Bronchial epithelial cell (primary cell): ENCODE data around the gene RSPH1. TPM values are rescaled to one million over a fixed set of nuclear protein-coding genes. Genes with fewer than 3 reads are reported as not detected.

Source experiments
- DNase-seq: peaks from one replicate; pipeline ENCODE4 v3.0.0-alpha.2; 2010; ENCODE audit warnings: low read depth
- FAIRE-seq: peaks from 2 replicates; lab custom pipeline; 2011; peaks lifted over from hg19 to GRCh38; lab: Jason Lieb, UNC
- H3K27me3 ChIP-seq: 2 replicates; pipeline ENCODE4 v1.5.1; 2011; ENCODE audit warnings: low read length; ENCODE audit not compliant: control insufficient read depth, insufficient read depth
- H3K36me3 ChIP-seq: 2 replicates; pipeline ENCODE4 v1.5.1; 2011; ENCODE audit warnings: low read length; ENCODE audit not compliant: control insufficient read depth, insufficient read depth
- H3K4me3 ChIP-seq: 2 replicates; pipeline ENCODE4 v1.5.1; 2011; ENCODE audit warnings: mild to moderate bottlenecking, low read depth, low read length, control low read depth
- CTCF ChIP-seq: IDR thresholded peaks from 2 replicates; pipeline ENCODE4 v1.5.1; 2011; ENCODE audit warnings: mild to moderate bottlenecking, moderate library complexity, low read length, control low read depth, inconsistent platforms; ENCODE audit not compliant: insufficient read depth, severe bottlenecking
- total RNA-seq: library from RNA; depleted of rRNA; stranded (reverse); fragments of >200 nt; gene quantifications from 2 replicates; pipeline ENCODE4 v1.2.1, GENCODE V29; 2014

Gene RSPH1
- total RNA-seq, 1 donor from 2014 or later: under 0.01 TPM

- H3K36me3 ChIP-seq: no peaks in the 10 kb centered on the region
- no peak for DNase-seq
- H3K27me3 ChIP-seq: no peaks in the 10 kb centered on the region
- no peak for TF ChIP-seq CTCF
- no peak overlapping the region for H3K4me3 ChIP-seq
- FAIRE-seq: no peak
Measured at GRCh38 chr21:42479582-42479981, 16.4 kb downstream of the RSPH1 start.

- TF ChIP-seq CTCF: no peak
- no peaks in the 10 kb centered on the region for H3K27me3 ChIP-seq
- DNase-seq (no peak), FAIRE-seq (no peak)
- no peak overlapping the region for H3K4me3 ChIP-seq
- H3K36me3 ChIP-seq: no peaks in the 10 kb centered on the region
Measured at GRCh38 chr21:42478504-42478903, 17.5 kb downstream of the RSPH1 start.

- TF ChIP-seq CTCF: no peak
- FAIRE-seq (no peak), DNase-seq (no peak)
- H3K27me3 ChIP-seq: no peaks in the 10 kb centered on the region
- no peaks in the 10 kb centered on the region for H3K36me3 ChIP-seq
- no peak overlapping the region for H3K4me3 ChIP-seq
Measured at GRCh38 chr21:42476388-42477331, 19.4 kb downstream of the RSPH1 start.

GRCh38 chr21:42475526-42476387, 20.3 kb downstream of the RSPH1 start:
- Histone ChIP-seq H3K36me3 (no peaks in the 10 kb centered on the region), H3K4me3 (no peak overlapping the region), H3K27me3 (no peaks in the 10 kb centered on the region)
- TF ChIP-seq CTCF: no peak
- DNase-seq (no peak), FAIRE-seq (no peak)

- DNase-seq (peak; percentile 61), FAIRE-seq (no peak)
- Histone ChIP-seq H3K27me3 (no peaks in the 10 kb centered on the region), H3K36me3 (no peaks in the 10 kb centered on the region), H3K4me3 (no peak overlapping the region)
- no peak for TF ChIP-seq CTCF
Measured at GRCh38 chr21:42475036-42475435, 21.0 kb downstream of the RSPH1 start.
